Thymus (tissue), 11 donors: ENCODE data around the gene DNM1. TPM values are rescaled to one million over a fixed set of nuclear protein-coding genes. Genes with fewer than 3 reads are reported as not detected.

ENCODE experiments used
- DNase-seq, 9 donors: peaks; one replicate each; pipeline ENCODE4 v3.0.0-alpha.2; 2013; ENCODE audit warnings: low spot score in 9 of 9, low read depth in 6 of 9, missing footprints in 1 of 9
- H3K27ac ChIP-seq, 2 donors: one replicate each; pipeline ENCODE4 v1.5.1; 2013; ENCODE audit warnings: control low read depth in 1 of 2, low read depth in 1 of 2, low read length in 1 of 2, mild to moderate bottlenecking in 1 of 2, moderate library complexity in 1 of 2
- H3K27me3 ChIP-seq, 2 donors: one replicate each; pipeline ENCODE4 v1.5.1; 2013; ENCODE audit warnings: low read length in 1 of 2; ENCODE audit not compliant: control insufficient read depth in 2 of 2, insufficient read depth in 1 of 2
- H3K36me3 ChIP-seq, 2 donors: one replicate each; pipeline ENCODE4 v1.5.1; 2013; ENCODE audit warnings: low read length in 1 of 2, mild to moderate bottlenecking in 1 of 2, moderate library complexity in 1 of 2; ENCODE audit not compliant: control insufficient read depth in 2 of 2, insufficient read depth in 2 of 2
- H3K4me1 ChIP-seq, 2 donors: one replicate each; pipeline ENCODE4 v1.5.1; 2013; ENCODE audit warnings: low read length in 2 of 2; ENCODE audit not compliant: control insufficient read depth in 2 of 2, insufficient read depth in 2 of 2
- H3K4me3 ChIP-seq, 2 donors: one replicate each; pipeline ENCODE4 v1.5.1; 2013; ENCODE audit warnings: low read length in 2 of 2, control low read depth in 1 of 2, mild to moderate bottlenecking in 1 of 2
- H3K9me3 ChIP-seq, 2 donors: one replicate each; pipeline ENCODE4 v1.5.1; 2013; ENCODE audit warnings: low read length in 1 of 2, mild to moderate bottlenecking in 1 of 2; ENCODE audit not compliant: control insufficient read depth in 2 of 2, insufficient read depth in 1 of 2
- WGBS: extraction: QIAGEN DNeasy Blood & Tissue Kit; methylation state at CpG from one replicate; pipeline ENCODE4 v1.1.7; 2013; 5-methylcytosine and 5-hydroxymethylcytosine counted together
- polyA plus RNA-seq: library from polyadenylated mRNA; stranded (reverse); fragments of 200-250 nt; gene quantifications from one replicate; pipeline ENCODE4 v1.2.3, GENCODE V29; 2013
- total RNA-seq: library from RNA; stranded (reverse); fragments of 120-200 nt; gene quantifications from one replicate; pipeline ENCODE4 v1.2.4, GENCODE V29; 2013
- donor health status: healthy.

The DNM1 gene
- total and polyA plus RNA-seq, 2 donors = 0.94 to 4.5 TPM

GRCh38 chr9:128298535-128299482 lies 95.6 kb downstream of the DNM1 start:
- Histone ChIP-seq H3K36me3 (no peaks in the 10 kb centered on the region), H3K4me1 (no peaks in the 10 kb centered on the region), H3K9me3 (no peaks in the 10 kb centered on the region), H3K4me3 (no peak overlapping the region), H3K27me3 (no peaks in the 10 kb centered on the region), H3K27ac (no peak overlapping the region)
- 96% methylated on average over 20 of the region's 20 CpGs for WGBS
- no peak for DNase-seq

DNA sequence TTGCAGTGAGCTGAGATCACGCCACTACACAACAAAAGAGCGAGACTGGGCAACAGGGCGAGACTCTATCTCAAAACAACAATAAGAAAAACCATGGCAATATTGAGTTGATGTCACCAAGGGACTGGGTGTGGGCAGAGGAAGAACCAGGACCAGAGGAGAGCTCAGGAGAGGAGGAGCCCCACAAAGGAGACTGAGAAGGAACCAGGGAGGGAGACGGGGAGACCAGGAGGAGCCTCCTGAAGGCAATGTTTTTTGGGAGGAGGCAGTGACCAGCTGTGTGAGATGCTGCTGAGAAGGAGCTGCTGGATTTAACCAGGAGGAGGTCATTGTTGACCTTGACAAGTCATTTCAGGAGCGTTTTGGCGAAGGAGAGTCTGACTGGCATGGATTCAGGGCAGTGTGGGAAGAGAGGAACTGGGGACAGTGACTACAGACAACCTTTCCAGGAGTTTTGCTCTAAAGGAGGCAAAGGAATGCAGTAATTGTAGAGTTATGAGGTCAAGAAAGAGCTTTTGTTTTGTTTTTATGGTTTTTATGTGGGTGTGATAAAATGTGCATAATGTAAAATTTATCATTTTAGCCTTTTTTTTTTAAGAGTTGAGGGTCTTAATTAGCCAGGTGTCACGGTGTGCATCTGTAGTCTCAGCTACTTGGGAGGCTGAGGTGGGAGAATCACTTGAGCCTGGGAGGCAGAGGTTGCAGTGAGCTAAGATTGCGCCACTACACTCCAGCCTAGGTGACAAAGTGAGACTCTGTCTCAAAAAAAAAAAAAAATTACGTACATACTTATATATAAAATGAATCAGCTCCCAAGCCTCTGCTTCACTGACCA lies 101.2 kb downstream of the DNM1 start:
- Histone ChIP-seq H3K27ac (no peak overlapping the region), H3K9me3 (no peaks in the 10 kb centered on the region), H3K36me3 (peaks cover 6 to 13% of the 10 kb centered on the region in 2 donors), H3K4me3 (no peak overlapping the region), H3K4me1 (no peaks in the 10 kb centered on the region), H3K27me3 (no peaks in the 10 kb centered on the region)
- no peak for DNase-seq
- 97% methylated on average over 9 of the region's 9 CpGs for whole genome bisulfite sequencing

Other genes starting within 250 kb of the DNM1 start
- 12.9 TPM for gene EEIG1, start 222.4 kb upstream of the DNM1 start, total RNA-seq
- gene EEIG1, start 222.4 kb upstream of the DNM1 start, polyA plus RNA-seq = 51.4 TPM
- 10.9 TPM for gene NAIF1, start 136.1 kb upstream of the DNM1 start, total RNA-seq
- gene NAIF1, start 136.1 kb upstream of the DNM1 start, polyA plus RNA-seq = 11.5 TPM
- 13.4 TPM for gene SLC25A25, start 135.1 kb upstream of the DNM1 start, total RNA-seq
- 12.3 TPM for gene SLC25A25, start 135.1 kb upstream of the DNM1 start, polyA plus RNA-seq
- 51.6 TPM for gene PTGES2, start 75.7 kb upstream of the DNM1 start, total RNA-seq
- 39.3 TPM for gene PTGES2, start 75.7 kb upstream of the DNM1 start, polyA plus RNA-seq
- gene LCN2, start 53.9 kb upstream of the DNM1 start, total RNA-seq = 3.4 TPM
- gene LCN2, start 53.9 kb upstream of the DNM1 start, polyA plus RNA-seq = 31.9 TPM
- 134 TPM for gene BBLN, start 43.1 kb upstream of the DNM1 start, total RNA-seq
- 162 TPM for gene BBLN, start 43.1 kb upstream of the DNM1 start, polyA plus RNA-seq
- gene CIZ1, start 11.8 kb upstream of the DNM1 start, total RNA-seq = 25.4 TPM
- gene CIZ1, start 11.8 kb upstream of the DNM1 start, polyA plus RNA-seq = 36.5 TPM
- gene GOLGA2, start 72.6 kb downstream of the DNM1 start, total RNA-seq = 18.3 TPM
- 45.0 TPM for gene GOLGA2, start 72.6 kb downstream of the DNM1 start, polyA plus RNA-seq
- gene SWI5, start 72.9 kb downstream of the DNM1 start, total RNA-seq = 25.9 TPM
- 26.3 TPM for gene SWI5, start 72.9 kb downstream of the DNM1 start, polyA plus RNA-seq
- 20.3 TPM for gene TRUB2, start 119.1 kb downstream of the DNM1 start, total RNA-seq
- 14.9 TPM for gene TRUB2, start 119.1 kb downstream of the DNM1 start, polyA plus RNA-seq
- gene COQ4, start 119.5 kb downstream of the DNM1 start, total RNA-seq = 27.9 TPM
- gene COQ4, start 119.5 kb downstream of the DNM1 start, polyA plus RNA-seq = 61.7 TPM
- gene SLC27A4, start 137.1 kb downstream of the DNM1 start, total RNA-seq = 6.7 TPM
- gene SLC27A4, start 137.1 kb downstream of the DNM1 start, polyA plus RNA-seq = 20.7 TPM
- gene URM1, start 168.0 kb downstream of the DNM1 start, total RNA-seq = 46.7 TPM
- gene URM1, start 168.0 kb downstream of the DNM1 start, polyA plus RNA-seq = 37.9 TPM
- gene CERCAM, start 217.5 kb downstream of the DNM1 start, total RNA-seq = 2.3 TPM
- 3.1 TPM for gene CERCAM, start 217.5 kb downstream of the DNM1 start, polyA plus RNA-seq